IMR-90 (cell line): ENCODE measurements around the gene ATXN10. TPM values are rescaled to one million over a fixed set of nuclear protein-coding genes. Genes with fewer than 3 reads are reported as not detected.

ENCODE experiments used
- ATAC-seq: fragments of 200-7000 bp; cut with Tn5 transposase; 2 replicates; pipeline ENCODE4 v1.9.1; 2020; ENCODE audit warnings: low read depth, mild to moderate bottlenecking, moderate library complexity
- BruUV-seq: library from RNA; stranded (reverse); fragments of 400-500 nt; replicated peaks from 2 replicates; lab custom pipeline; 2021; lab: Mats Ljungman, UMichigan
- CTCF ChIA-PET: fragments of 300-600 bp; formaldehyde crosslinking; extraction: SDS; loops from one replicate; lab custom pipeline; 2021; ENCODE audit warnings: antibody characterized with exemption; lab: Yijun Ruan, JAX
- POLR2A ChIA-PET: fragments of 300-600 bp; sonication (Branson Sonifier 250); formaldehyde crosslinking; loops from one replicate; lab custom pipeline; 2022; ENCODE audit warnings: antibody characterized with exemption; ENCODE audit not compliant: unreplicated experiment; lab: Charles Lee
- DNase-seq: peaks from one replicate; pipeline ENCODE4 v3.0.0; 2013
- H2AFZ ChIP-seq: replicated peaks from 2 replicates; pipeline ENCODE3; 2013; ENCODE audit warnings: low read length, mild to moderate bottlenecking; ENCODE audit not compliant: poor library complexity
- H2AK5ac ChIP-seq: 2 replicates; pipeline ENCODE4 v1.6.1; 2013; ENCODE audit warnings: low read depth, low read length, inconsistent platforms
- H2AK9ac ChIP-seq: replicated peaks from 2 replicates; pipeline ENCODE3; 2013; ENCODE audit warnings: mild to moderate bottlenecking, low read depth, low read length, moderate library complexity; ENCODE audit not compliant: poor library complexity
- H2BK120ac ChIP-seq: 2 replicates; pipeline ENCODE4 v1.6.1; 2013; ENCODE audit warnings: low read depth, low read length, inconsistent platforms
- H2BK15ac ChIP-seq: 3 replicates; pipeline ENCODE4 v1.6.1; 2013; ENCODE audit warnings: low read depth, low read length, inconsistent platforms
- H2BK20ac ChIP-seq: 2 replicates; pipeline ENCODE4 v1.6.1; 2013; ENCODE audit warnings: low read depth, mild to moderate bottlenecking, inconsistent platforms, low read length, moderate library complexity
- H2BK5ac ChIP-seq: 2 replicates; pipeline ENCODE4 v1.6.1; 2013; ENCODE audit warnings: mild to moderate bottlenecking, low read depth, low read length, inconsistent platforms; ENCODE audit not compliant: poor library complexity, severe bottlenecking
- H3K14ac ChIP-seq: replicated peaks from 2 replicates; pipeline ENCODE4 v1.6.1; 2013; ENCODE audit warnings: low read depth, low read length, inconsistent platforms
- H3K18ac ChIP-seq: 2 replicates; pipeline ENCODE4 v1.6.1; 2013; ENCODE audit warnings: low read depth, low read length, control low read depth
- H3K23ac ChIP-seq: 2 replicates; pipeline ENCODE4 v1.6.1; 2013; ENCODE audit warnings: low read depth, low read length, inconsistent platforms
- H3K27ac ChIP-seq: 2 replicates; pipeline ENCODE4 v1.5.1; 2013; ENCODE audit warnings: mild to moderate bottlenecking, control low read depth, low read length; ENCODE audit not compliant: insufficient read depth
- H3K27me3 ChIP-seq: 2 replicates; pipeline ENCODE4 v1.6.1; 2013; ENCODE audit warnings: low read length; ENCODE audit not compliant: control insufficient read depth, insufficient read depth
- H3K36me3 ChIP-seq: 2 replicates; pipeline ENCODE4 v1.6.1; 2013; ENCODE audit warnings: low read length, mixed read lengths; ENCODE audit not compliant: control insufficient read depth, insufficient read depth
- H3K4ac ChIP-seq: 2 replicates; pipeline ENCODE4 v1.6.1; 2013; ENCODE audit warnings: low read depth, low read length, inconsistent platforms
- H3K4me1 ChIP-seq: 2 replicates; pipeline ENCODE4 v1.6.1; 2013; ENCODE audit warnings: low read length, mixed read lengths; ENCODE audit not compliant: control insufficient read depth, insufficient read depth
- H3K4me2 ChIP-seq: 2 replicates; pipeline ENCODE4 v1.6.1; 2013; ENCODE audit warnings: low read depth, mild to moderate bottlenecking, control low read depth, low read length, moderate library complexity
- H3K4me3 ChIP-seq: 2 replicates; pipeline ENCODE4 v1.5.1; 2013; ENCODE audit warnings: low read depth, mild to moderate bottlenecking, control low read depth, low read length, moderate library complexity; ENCODE audit not compliant: insufficient read depth
- H3K56ac ChIP-seq: 2 replicates; pipeline ENCODE4 v1.6.1; 2013; ENCODE audit warnings: low read length, inconsistent platforms; ENCODE audit not compliant: insufficient read depth; ENCODE audit errors: extremely low read depth
- H3K79me1 ChIP-seq, 2 experiments: 2 replicates each; pipeline ENCODE4 v1.6.1; 2013; ENCODE audit warnings: low read length in 2 of 2, inconsistent platforms in 1 of 2, low read depth in 1 of 2
- H3K9ac ChIP-seq: 2 replicates; pipeline ENCODE4 v1.6.1; 2013; ENCODE audit warnings: low read depth, low read length, control low read depth
- H3K9me1 ChIP-seq: 2 replicates; pipeline ENCODE4 v1.6.1; 2013; ENCODE audit warnings: low read length, inconsistent platforms; ENCODE audit not compliant: insufficient read depth
- H3K9me3 ChIP-seq: 2 replicates; pipeline ENCODE4 v1.6.1; 2013; ENCODE audit warnings: low read length; ENCODE audit not compliant: control insufficient read depth, insufficient read depth
- H4K20me1 ChIP-seq: 2 replicates; pipeline ENCODE4 v1.6.1; 2013; ENCODE audit warnings: low read length, inconsistent platforms; ENCODE audit not compliant: insufficient read depth
- H4K5ac ChIP-seq: 2 replicates; pipeline ENCODE4 v1.6.1; 2013; ENCODE audit warnings: mild to moderate bottlenecking, low read depth, low read length, control low read depth
- H4K8ac ChIP-seq, 2 experiments: 2 replicates each; pipeline ENCODE4 v1.6.1; 2013; ENCODE audit warnings: low read depth in 2 of 2, low read length in 2 of 2, control low read depth in 1 of 2, inconsistent platforms in 1 of 2
- H4K91ac ChIP-seq: 2 replicates; pipeline ENCODE4 v1.6.1; 2013; ENCODE audit warnings: low read depth, low read length, inconsistent platforms; ENCODE audit not compliant: insufficient read depth
- CHD1 ChIP-seq: IDR thresholded peaks from 2 replicates; pipeline ENCODE4 v1.6.1; 2012; ENCODE audit warnings: low read depth, low read length, improper control_type of control experiment
- CTCF ChIP-seq: conservative IDR thresholded peaks from 2 replicates; pipeline ENCODE4 v1.5.1; 2012; ENCODE audit warnings: mild to moderate bottlenecking, low read depth, low read length, improper control_type of control experiment
- MAFK ChIP-seq: IDR thresholded peaks from 2 replicates; pipeline ENCODE4 v1.6.1; 2012; ENCODE audit warnings: low read depth, low read length, improper control_type of control experiment
- POLR2A ChIP-seq: IDR thresholded peaks from 2 replicates; pipeline ENCODE4 v1.6.1; 2012; ENCODE audit warnings: mild to moderate bottlenecking, low read depth, low read length
- RAD21 ChIP-seq: IDR thresholded peaks from 2 replicates; pipeline ENCODE4 v1.6.1; 2012; ENCODE audit warnings: low read length, improper control_type of control experiment
- RFX5 ChIP-seq: IDR thresholded peaks from 2 replicates; pipeline ENCODE4 v1.8.0; 2012; ENCODE audit warnings: low read depth, mild to moderate bottlenecking, low read length, moderate library complexity
- WGBS, 2 experiments: methylation state at CpG; one replicate each; pipeline versions ENCODE4 v1.1.5 to v1.1.7; 2013; ENCODE audit warnings: missing lambda C conversion rate in 2 of 2; ENCODE audit not compliant: insufficient read length in 1 of 2; ENCODE audit errors: extremely low coverage in 2 of 2; 5-methylcytosine and 5-hydroxymethylcytosine counted together
- dilution Hi-C: fragments of 300-500 bp; cut with HindIII; formaldehyde crosslinking; loops from one replicate; pipeline ENCODE4 v1.14.3; 2018; ENCODE audit warnings: low sequenced_read_pairs; ENCODE audit not compliant: unreplicated experiment
- in situ Hi-C: fragments of 300-500 bp; cut with MboI; formaldehyde crosslinking; loops from 3 replicates; pipeline ENCODE4 v1.14.3; 2019; ENCODE audit warnings: low sequenced_read_pairs, inconsistent platforms, mixed read lengths
- intact Hi-C: fragments of 100-400 bp; cut with micrococcal nuclease; formaldehyde crosslinking; loops from 2 replicates; pipeline ENCODE4 v1.10.0; 2022
- polyA plus RNA-seq, 3 experiments: library from polyadenylated mRNA; depleted of rRNA; stranded (reverse); fragments of >200 nt; gene quantifications; 2 replicates each; pipeline ENCODE4 v1.2.3, GENCODE V29; 2012; ENCODE audit warnings: low replicate concordance in 1 of 3
- total RNA-seq: library from RNA; depleted of rRNA; stranded (reverse); fragments of >200 nt; gene quantifications from 2 replicates; pipeline ENCODE4 v1.2.3, GENCODE V29; 2012

ATXN10 gene
- total and polyA plus RNA-seq, 2 of the 4 experiments (the other 2 are of a cell fraction), result 116 to 231 TPM

GRCh38 chr22:45735273-45735672, 63.6 kb downstream of the ATXN10 start:
- H4K20me1 ChIP-seq, result peaks cover 21% of the 10 kb centered on the region; the same call in 1 of the 2 replicates
- no peak overlapping the region for H2AK5ac ChIP-seq
- dilution Hi-C loops (no loop called here), in situ Hi-C loops (no loop called here), intact Hi-C loops (no loop called here)
- CTCF ChIA-PET, result interaction anchor here (0.9 kb wide), 1 partner anchor 17 kb away, joined by 6 read pairs; no protein-coding TSS in a partner anchor
- H2BK20ac ChIP-seq, result no peak overlapping the region
- WGBS, 2 experiments, result no CpG with 5 or more reads among the region's 3 CpGs
- no peak overlapping the region for H4K91ac ChIP-seq
- H3K4me1 ChIP-seq, result peaks cover 6% of the 10 kb centered on the region
- TF ChIP-seq RAD21 (no peak), POLR2A (no peak), RFX5 (no peak), CHD1 (no peak), MAFK (no peak), CTCF (no peak)
- H3K4me3 ChIP-seq, result no peak overlapping the region
- no peak overlapping the region for H3K27ac ChIP-seq
- H2BK5ac ChIP-seq, result no peak overlapping the region
- H3K23ac ChIP-seq, result no peak overlapping the region
- no peaks in the 10 kb centered on the region for H3K27me3 ChIP-seq
- H2BK120ac ChIP-seq, result no peak overlapping the region
- no peak overlapping the region for H4K8ac ChIP-seq
- no peak for DNase-seq
- H4K5ac ChIP-seq, result no peak overlapping the region
- H3K18ac ChIP-seq, result no peak overlapping the region
- H3K9me3 ChIP-seq, result no peaks in the 10 kb centered on the region
- no peak overlapping the region for H2BK15ac ChIP-seq
- peaks cover 30% of the 10 kb centered on the region for H3K36me3 ChIP-seq
- ATAC-seq, result no peak
- no peak overlapping the region for H2AFZ ChIP-seq
- no peak overlapping the region for H3K4ac ChIP-seq
- peaks cover 8% of the 10 kb centered on the region for H3K9me1 ChIP-seq
- POLR2A ChIA-PET, result no interaction called here
- H2AK9ac ChIP-seq, result no peak overlapping the region
- no peak overlapping the region for H3K9ac ChIP-seq
- BruUV-seq, result no TSS peak
- H3K56ac ChIP-seq, result no peak overlapping the region
- no peak overlapping the region for H3K4me2 ChIP-seq
- no peak overlapping the region for H3K14ac ChIP-seq
- peaks cover 24 to 58% of the 10 kb centered on the region in 2 experiments for H3K79me1 ChIP-seq
